ENCODE data around the gene GLRX3. TPM values are rescaled to one million over a fixed set of nuclear protein-coding genes. Genes with fewer than 3 reads are reported as not detected.

GLRX3 gene
- total RNA-seq, 2 experiments from 2014 or later = 112 to 113 TPM

Other genes with a start within 250 kb of the GLRX3 start
- gene EBF3, start 172.1 kb upstream of the GLRX3 start, total RNA-seq = not detected
- 1 to 10 TPM; 2.5 to 3.0 TPM for gene C10orf143, start 25.6 kb upstream of the GLRX3 start, total RNA-seq